Measurements from ENCODE around the gene TREML1. TPM values are rescaled to one million over a fixed set of nuclear protein-coding genes. Genes with fewer than 3 reads are reported as not detected.

Gene TREML1
- total and polyA plus RNA-seq, 4 donors: 1.2 to 2.2 (median 1.2) TPM

DNA sequence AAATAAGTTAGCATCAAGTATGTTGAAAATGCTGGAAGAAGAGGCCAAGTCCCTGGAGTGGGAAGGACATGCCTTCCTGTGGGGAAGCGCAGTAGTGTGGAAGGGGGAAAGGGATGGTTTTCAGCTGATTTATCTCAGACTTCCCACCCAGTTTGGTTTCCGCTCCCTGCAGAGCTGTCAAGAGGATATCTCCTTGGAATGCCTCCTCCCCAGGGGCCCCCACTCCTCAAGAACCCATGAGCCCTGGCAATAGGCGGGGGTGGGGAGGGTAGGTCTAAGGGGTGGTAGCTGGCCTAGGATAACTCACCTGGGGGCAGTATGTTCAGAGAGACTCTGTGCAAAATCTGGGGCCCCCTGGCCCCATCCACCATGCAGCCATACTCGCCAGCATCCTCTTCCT lies 696 bp downstream of the TREML1 start:
- no peak overlapping the region for H3K4me3 ChIP-seq
- H3K27ac ChIP-seq (ENCODE audit: low read depth in 1 of 2, low read length in 1 of 2): no peak overlapping the region
- no peak overlapping the region for H3K9ac ChIP-seq (ENCODE audit: insufficient read depth in 1 of 2, low read length in 2 of 2)
- no peaks in the 10 kb centered on the region for H3K36me3 ChIP-seq (ENCODE audit: control insufficient read depth in 4 of 4, insufficient read depth in 4 of 4, low read length in 4 of 4)
- no peak for DNase-seq
- peaks cover 0 to 1% (median 0%) of the 10 kb centered on the region in 5 donors for H3K4me1 ChIP-seq (ENCODE audit: control insufficient read depth in 5 of 5, insufficient read depth in 5 of 5, low read length in 5 of 5)
- 79 to 89% methylated on average over 4 of the region's 4 CpGs for WGBS, 2 donors
- no peak for ATAC-seq (ENCODE audit: insufficient read depth, low FRiP score)
- no peaks in the 10 kb centered on the region for H3K27me3 ChIP-seq (ENCODE audit: control insufficient read depth in 3 of 3, insufficient read depth in 3 of 3, low read length in 2 of 3)
- no peaks in the 10 kb centered on the region for H3K9me3 ChIP-seq (ENCODE audit: control insufficient read depth in 4 of 4, insufficient read depth in 3 of 4, low read length in 3 of 4)
- TF ChIP-seq, protein P1, sequence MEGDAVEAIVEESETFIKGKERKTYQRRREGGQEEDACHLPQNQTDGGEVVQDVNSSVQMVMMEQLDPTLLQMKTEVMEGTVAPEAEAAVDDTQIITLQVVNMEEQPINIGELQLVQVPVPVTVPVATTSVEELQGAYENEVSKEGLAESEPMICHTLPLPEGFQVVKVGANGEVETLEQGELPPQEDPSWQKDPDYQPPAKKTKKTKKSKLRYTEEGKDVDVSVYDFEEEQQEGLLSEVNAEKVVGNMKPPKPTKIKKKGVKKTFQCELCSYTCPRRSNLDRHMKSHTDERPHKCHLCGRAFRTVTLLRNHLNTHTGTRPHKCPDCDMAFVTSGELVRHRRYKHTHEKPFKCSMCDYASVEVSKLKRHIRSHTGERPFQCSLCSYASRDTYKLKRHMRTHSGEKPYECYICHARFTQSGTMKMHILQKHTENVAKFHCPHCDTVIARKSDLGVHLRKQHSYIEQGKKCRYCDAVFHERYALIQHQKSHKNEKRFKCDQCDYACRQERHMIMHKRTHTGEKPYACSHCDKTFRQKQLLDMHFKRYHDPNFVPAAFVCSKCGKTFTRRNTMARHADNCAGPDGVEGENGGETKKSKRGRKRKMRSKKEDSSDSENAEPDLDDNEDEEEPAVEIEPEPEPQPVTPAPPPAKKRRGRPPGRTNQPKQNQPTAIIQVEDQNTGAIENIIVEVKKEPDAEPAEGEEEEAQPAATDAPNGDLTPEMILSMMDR (IDR thresholded peaks at IDR 0.05; ENCODE audit: control extremely low read depth, extremely low read depth): no peak

DNA sequence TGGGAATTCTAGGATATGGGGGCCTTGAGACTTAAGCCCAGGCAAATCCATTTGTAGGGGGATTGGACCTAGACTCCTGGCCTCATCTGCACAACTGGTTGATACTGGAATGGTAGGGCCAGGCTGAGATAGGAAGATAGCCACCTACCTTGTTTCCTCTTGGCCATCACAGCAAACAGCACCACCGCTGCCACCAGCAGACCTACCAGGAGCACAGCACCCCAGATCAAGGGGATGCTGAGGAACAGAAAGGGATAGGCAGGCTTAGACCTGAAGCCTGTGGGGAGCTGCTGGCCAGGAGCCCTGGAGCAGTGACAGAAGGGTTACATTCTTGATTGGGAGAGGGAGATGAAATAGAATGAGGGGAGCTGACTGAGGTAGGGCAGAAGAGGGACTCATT lies 3.5 kb downstream of the TREML1 start:
- Histone ChIP-seq H3K27me3 (ENCODE audit: control insufficient read depth in 3 of 3, insufficient read depth in 3 of 3, low read length in 2 of 3) (no peaks in the 10 kb centered on the region), H3K4me1 (ENCODE audit: control insufficient read depth in 5 of 5, insufficient read depth in 5 of 5, low read length in 5 of 5) (peaks cover 0 to 1% (median 0%) of the 10 kb centered on the region in 5 donors), H3K9ac (ENCODE audit: insufficient read depth in 1 of 2, low read length in 2 of 2) (no peak overlapping the region), H3K4me3 (no peak overlapping the region), H3K27ac (ENCODE audit: low read depth in 1 of 2, low read length in 1 of 2) (no peak overlapping the region), H3K9me3 (ENCODE audit: control insufficient read depth in 4 of 4, insufficient read depth in 3 of 4, low read length in 3 of 4) (no peaks in the 10 kb centered on the region), H3K36me3 (ENCODE audit: control insufficient read depth in 4 of 4, insufficient read depth in 4 of 4, low read length in 4 of 4) (no peaks in the 10 kb centered on the region)
- DNase-seq (no peak), ATAC-seq (ENCODE audit: insufficient read depth, low FRiP score) (no peak)
- TF ChIP-seq, protein P1 (IDR thresholded peaks at IDR 0.05; ENCODE audit: control extremely low read depth, extremely low read depth): no peak
- 94 to 100% methylated on average over 1 of the region's 1 CpG for WGBS, 2 donors

DNA sequence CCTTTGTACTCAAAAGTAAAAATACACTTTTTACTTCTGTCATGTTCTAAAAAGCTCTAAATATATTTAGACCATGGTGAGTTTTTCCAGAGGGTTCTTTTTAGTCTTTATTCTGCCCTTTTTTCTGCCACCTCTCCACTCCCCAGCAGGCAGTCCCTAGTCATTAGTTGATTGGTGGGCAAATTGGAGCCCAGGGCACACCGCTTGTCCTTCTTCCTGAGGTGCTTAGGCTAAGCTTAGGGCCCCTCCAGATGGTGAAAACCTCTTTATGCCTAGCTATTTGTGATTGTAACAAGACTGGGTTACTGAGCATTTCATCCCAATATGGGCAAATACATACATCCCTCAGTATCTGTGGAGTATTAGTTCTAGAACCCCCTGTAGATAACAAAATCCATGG lies 6.2 kb downstream of the TREML1 start:
- H3K36me3 ChIP-seq (ENCODE audit: control insufficient read depth in 4 of 4, insufficient read depth in 4 of 4, low read length in 4 of 4): no peaks in the 10 kb centered on the region
- H3K9me3 ChIP-seq (ENCODE audit: control insufficient read depth in 4 of 4, insufficient read depth in 3 of 4, low read length in 3 of 4): no peaks in the 10 kb centered on the region
- no peak overlapping the region for H3K27ac ChIP-seq (ENCODE audit: low read depth in 1 of 2, low read length in 1 of 2)
- H3K9ac ChIP-seq (ENCODE audit: insufficient read depth in 1 of 2, low read length in 2 of 2): no peak overlapping the region
- H3K4me3 ChIP-seq: no peak overlapping the region
- WGBS, 2 donors: 98 to 100% methylated on average over 1 of the region's 1 CpG
- DNase-seq: no peak
- no peak for ATAC-seq (ENCODE audit: insufficient read depth, low FRiP score)
- TF ChIP-seq, protein P1 (IDR thresholded peaks at IDR 0.05; ENCODE audit: control extremely low read depth, extremely low read depth): no peak
- no peaks in the 10 kb centered on the region for H3K27me3 ChIP-seq (ENCODE audit: control insufficient read depth in 3 of 3, insufficient read depth in 3 of 3, low read length in 2 of 3)
- no peaks in the 10 kb centered on the region for H3K4me1 ChIP-seq (ENCODE audit: control insufficient read depth in 5 of 5, insufficient read depth in 5 of 5, low read length in 5 of 5)

DNA sequence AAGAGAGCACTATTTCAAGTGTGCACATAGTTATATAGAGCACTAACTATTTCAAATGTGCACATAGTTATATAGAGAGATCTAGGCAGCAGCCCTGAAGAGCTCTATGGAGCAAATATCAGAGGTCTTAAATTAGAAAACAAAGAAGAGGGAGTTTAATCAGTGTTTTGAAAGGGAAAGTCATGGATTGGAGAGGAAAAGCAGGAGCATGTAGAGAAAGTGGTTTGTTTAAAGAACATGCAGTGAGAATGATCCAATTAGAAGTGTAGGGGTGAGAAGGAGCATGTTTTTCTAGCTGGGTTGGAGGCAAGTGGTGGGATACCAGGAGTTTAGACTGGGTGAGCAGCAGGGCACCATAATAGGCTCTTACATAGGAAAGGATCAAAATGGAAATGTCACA lies 17.2 kb downstream of the TREML1 start:
- DNase-seq: no peak
- H3K27me3 ChIP-seq (ENCODE audit: control insufficient read depth in 3 of 3, insufficient read depth in 3 of 3, low read length in 2 of 3): no peaks in the 10 kb centered on the region
- H3K9me3 ChIP-seq (ENCODE audit: control insufficient read depth in 4 of 4, insufficient read depth in 3 of 4, low read length in 3 of 4): no peaks in the 10 kb centered on the region
- no peak overlapping the region for H3K4me3 ChIP-seq
- ATAC-seq (ENCODE audit: insufficient read depth, low FRiP score): no peak
- H3K9ac ChIP-seq (ENCODE audit: insufficient read depth in 1 of 2, low read length in 2 of 2): no peak overlapping the region
- no peaks in the 10 kb centered on the region for H3K4me1 ChIP-seq (ENCODE audit: control insufficient read depth in 5 of 5, insufficient read depth in 5 of 5, low read length in 5 of 5)
- TF ChIP-seq, protein P1 (IDR thresholded peaks at IDR 0.05; ENCODE audit: control extremely low read depth, extremely low read depth): no peak
- no peak overlapping the region for H3K27ac ChIP-seq (ENCODE audit: low read depth in 1 of 2, low read length in 1 of 2)
- peaks cover 0 to 41% (median under 1%) of the 10 kb centered on the region in 4 donors for H3K36me3 ChIP-seq (ENCODE audit: control insufficient read depth in 4 of 4, insufficient read depth in 4 of 4, low read length in 4 of 4)

Measured in lung (tissue), 12 donors.